Measurements from ENCODE around the gene CEACAM4.

Gene CEACAM4

GRCh38 chr19:41616792-41617621, 9.9 kb downstream of the CEACAM4 start:
- DNase-seq, result no peak

- no peak for DNase-seq
Observed at GRCh38 chr19:41615207-41615606, 11.7 kb downstream of the CEACAM4 start.

- DNase-seq, result no peak
Observed at GRCh38 chr19:41612483-41612882, 14.4 kb downstream of the CEACAM4 start.

GRCh38 chr19:41610789-41611188, 16.1 kb downstream of the CEACAM4 start:
- no peak for DNase-seq

- no peak for DNase-seq
Observed at GRCh38 chr19:41607668-41608067, 19.2 kb downstream of the CEACAM4 start.

GRCh38 chr19:41606215-41606837, 20.5 kb downstream of the CEACAM4 start:
- DNase-seq, result no peak

GRCh38 chr19:41604831-41605230, 22.0 kb downstream of the CEACAM4 start:
- no peak for DNase-seq

GRCh38 chr19:41601771-41602170, 25.1 kb downstream of the CEACAM4 start:
- no peak for DNase-seq

- no peak for DNase-seq
Observed at GRCh38 chr19:41599175-41599966, 27.5 kb downstream of the CEACAM4 start.

- DNase-seq, result peak; percentile 83
Observed at GRCh38 chr19:41597600-41598041, 29.3 kb downstream of the CEACAM4 start.

- DNase-seq, result no peak
Observed at GRCh38 chr19:41595890-41596280, 31.0 kb downstream of the CEACAM4 start.

GRCh38 chr19:41595258-41595889, 31.5 kb downstream of the CEACAM4 start:
- peak; percentile 83 for DNase-seq

- DNase-seq, result no peak
Observed at GRCh38 chr19:41591951-41592562, 34.8 kb downstream of the CEACAM4 start.

- DNase-seq, result no peak
Observed at GRCh38 chr19:41590936-41591335, 35.9 kb downstream of the CEACAM4 start.

- no peak for DNase-seq
Observed at GRCh38 chr19:41589371-41589770, 37.5 kb downstream of the CEACAM4 start.

- DNase-seq, result no peak
Observed at GRCh38 chr19:41588497-41589209, 38.2 kb downstream of the CEACAM4 start.

- no peak for DNase-seq
Observed at GRCh38 chr19:41587838-41588210, 39.0 kb downstream of the CEACAM4 start.

- DNase-seq, result no peak
Observed at GRCh38 chr19:41587101-41587837, 39.6 kb downstream of the CEACAM4 start.

- DNase-seq, result no peak
Observed at GRCh38 chr19:41586064-41586463, 40.8 kb downstream of the CEACAM4 start.

GRCh38 chr19:41584931-41585330, 41.9 kb downstream of the CEACAM4 start:
- no peak for DNase-seq

GRCh38 chr19:41584260-41584810, 42.5 kb downstream of the CEACAM4 start:
- DNase-seq, result no peak

Data from CD4-positive, alpha-beta T cell treated with Interleukin-21 for 1 hour (primary cell).